Liver (tissue), 9 donors: ENCODE results near the gene EDC3. TPM values are rescaled to one million over a fixed set of nuclear protein-coding genes. Genes with fewer than 3 reads are reported as not detected.

Source experiments
- DNase-seq: peaks from one replicate; pipeline ENCODE4 v3.0.0-alpha.2; 2017; ENCODE audit warnings: low spot score
- H3K27ac ChIP-seq, 2 donors: one replicate each; pipeline ENCODE4 v1.7.0; 2013; ENCODE audit warnings: inconsistent platforms in 2 of 2, low read length in 2 of 2, control low read depth in 1 of 2, low read depth in 1 of 2, mild to moderate bottlenecking in 1 of 2
- H3K27me3 ChIP-seq, 4 donors: one replicate each; pipeline versions ENCODE4 v1.6.1 to v1.7.0; 2013; ENCODE audit warnings: low read length in 3 of 4, inconsistent platforms in 1 of 4, mild to moderate bottlenecking in 1 of 4, moderate library complexity in 1 of 4; ENCODE audit not compliant: control insufficient read depth in 4 of 4, insufficient read depth in 4 of 4
- H3K36me3 ChIP-seq, 4 donors: one replicate each; pipeline versions ENCODE4 v1.6.1 to v1.7.0; 2013; ENCODE audit warnings: low read length in 3 of 4, mild to moderate bottlenecking in 3 of 4, low read depth in 1 of 4, moderate library complexity in 1 of 4; ENCODE audit not compliant: control insufficient read depth in 4 of 4, insufficient read depth in 3 of 4
- H3K4me1 ChIP-seq, 4 donors: one replicate each; pipeline versions ENCODE4 v1.6.1 to v1.7.0; 2013; ENCODE audit warnings: low read length in 3 of 4, mild to moderate bottlenecking in 3 of 4, moderate library complexity in 1 of 4; ENCODE audit not compliant: control insufficient read depth in 4 of 4, insufficient read depth in 4 of 4
- H3K4me3 ChIP-seq, 3 donors: one replicate each; pipeline versions ENCODE4 v1.6.1 to v1.7.0; 2013; ENCODE audit warnings: low read length in 3 of 3, control low read depth in 1 of 3, low read depth in 1 of 3, mild to moderate bottlenecking in 1 of 3
- H3K9ac ChIP-seq, 2 donors: one replicate each; pipeline ENCODE4 v1.7.0; 2013; ENCODE audit warnings: low read length in 2 of 2, mild to moderate bottlenecking in 2 of 2, moderate library complexity in 2 of 2, control low read depth in 1 of 2, low read depth in 1 of 2
- H3K9me3 ChIP-seq, 4 donors: one replicate each; pipeline versions ENCODE4 v1.6.1 to v1.7.0; 2013; ENCODE audit warnings: low read length in 3 of 4; ENCODE audit not compliant: control insufficient read depth in 4 of 4
- CTCF ChIP-seq: fragments of 150-350 bp; IDR thresholded peaks from 2 replicates; pipeline ENCODE4 v1.5.1; 2017; ENCODE audit warnings: improper control_type of control experiment, low read depth, low read length; ENCODE audit not compliant: missing input control
- EGR1 ChIP-seq, 2 donors: IDR thresholded peaks; 2 replicates each; pipeline ENCODE4 v1.6.1; 2016 to 2018; ENCODE audit warnings: antibody characterized with exemption in 2 of 2, low read depth in 2 of 2
- FOXA1 ChIP-seq: IDR thresholded peaks from 2 replicates; pipeline ENCODE4 v1.6.1; 2016; ENCODE audit warnings: antibody characterized with exemption
- FOXA2 ChIP-seq: IDR thresholded peaks from 2 replicates; pipeline ENCODE4 v1.6.1; 2016; ENCODE audit warnings: antibody characterized with exemption
- GABPA ChIP-seq, 2 donors: IDR thresholded peaks in 1 of 2; conservative IDR thresholded peaks in 1 of 2; 2 replicates each; pipeline ENCODE4 v1.6.1; 2016; ENCODE audit warnings: antibody characterized with exemption in 2 of 2, mild to moderate bottlenecking in 1 of 2, moderate library complexity in 1 of 2
- HNF4A ChIP-seq, 2 donors: conservative IDR thresholded peaks; 2 replicates each; pipeline ENCODE4 v1.6.1; 2016; ENCODE audit warnings: antibody characterized with exemption in 2 of 2, mild to moderate bottlenecking in 2 of 2
- HNF4G ChIP-seq: IDR thresholded peaks from 2 replicates; pipeline ENCODE4 v1.6.1; 2016; ENCODE audit warnings: antibody characterized with exemption
- JUND ChIP-seq, 2 donors: IDR thresholded peaks; 2 replicates each; pipeline ENCODE4 v1.6.1; 2016; ENCODE audit warnings: antibody characterized with exemption in 2 of 2
- MAX ChIP-seq: IDR thresholded peaks from 2 replicates; pipeline ENCODE4 v1.6.1; 2016; ENCODE audit warnings: antibody characterized with exemption
- NR2F2 ChIP-seq: IDR thresholded peaks from 2 replicates; pipeline ENCODE4 v1.6.1; 2016; ENCODE audit warnings: antibody characterized with exemption
- RAD21 ChIP-seq, 2 donors: IDR thresholded peaks; 2 replicates each; pipeline ENCODE4 v1.6.1; 2016; ENCODE audit warnings: antibody characterized with exemption in 2 of 2, mild to moderate bottlenecking in 2 of 2
- RXRA ChIP-seq, 2 donors: IDR thresholded peaks; 2 replicates each; pipeline ENCODE4 v1.6.1; 2017 to 2018; ENCODE audit warnings: antibody characterized with exemption in 2 of 2, mild to moderate bottlenecking in 1 of 2
- SP1 ChIP-seq: IDR thresholded peaks from 2 replicates; pipeline ENCODE4 v1.6.1; 2018; ENCODE audit warnings: antibody characterized with exemption, mild to moderate bottlenecking
- TAF1 ChIP-seq: conservative IDR thresholded peaks from 2 replicates; pipeline ENCODE4 v1.6.1; 2016; ENCODE audit warnings: antibody characterized with exemption, mild to moderate bottlenecking
- YY1 ChIP-seq: IDR thresholded peaks from 2 replicates; pipeline ENCODE4 v1.6.1; 2016; ENCODE audit warnings: antibody characterized with exemption, mild to moderate bottlenecking
- ZBTB33 ChIP-seq: IDR thresholded peaks from 2 replicates; pipeline ENCODE4 v1.6.1; 2016; ENCODE audit warnings: antibody characterized with exemption
- WGBS: extraction: QIAGEN DNeasy Blood & Tissue Kit; methylation state at CpG from one replicate; pipeline ENCODE4 v1.1.7; 2013; 5-methylcytosine and 5-hydroxymethylcytosine counted together
- polyA plus RNA-seq, 2 donors: library from polyadenylated mRNA; stranded (reverse) in 1 of 2; unstranded in 1 of 2; fragments of 200-250 nt in 1 of 2; fragments of >200 nt in 1 of 2; fragmentation: Nextera tagmentation in 1 of 2; extraction: Ambion mirVana in 1 of 2; gene quantifications; one replicate each; pipeline versions ENCODE4 v1.2.1 to v1.2.3, GENCODE V29; 2013 to 2015
- total RNA-seq, 2 donors: library from RNA; depleted of rRNA; stranded (reverse); fragments of >200 nt; gene quantifications; one replicate each; pipeline ENCODE4 v1.2.3, GENCODE V29; 2014
- donor health status: healthy.
- donor health status: healthy.
- donor health status: healthy.
- donor health status: healthy.
- donor health status: healthy.

The EDC3 gene
- total and polyA plus RNA-seq, 4 donors: 5.8 to 9.5 (median 7.4) TPM

- peaks cover 0 to 18% (median 13%) of the 10 kb centered on the region in 4 donors for H3K36me3 ChIP-seq
- H3K27me3 ChIP-seq: no peaks in the 10 kb centered on the region
- no peak overlapping the region for H3K27ac ChIP-seq
- peaks cover 0 to 20% (median 11%) of the 10 kb centered on the region in 4 donors for H3K4me1 ChIP-seq
- no peak for DNase-seq
- no peaks in the 10 kb centered on the region for H3K9me3 ChIP-seq
- TF ChIP-seq FOXA1 (no peak), GABPA (IDR thresholded peaks at IDR 0.05 in 1 of 2, conservative IDR thresholded peaks at IDR 0.05 in 1 of 2) (no peak), CTCF (no peak), FOXA2 (no peak), HNF4A (conservative IDR thresholded peaks at IDR 0.05) (no peak), HNF4G (no peak), RAD21 (IDR thresholded peaks at IDR 0.05) (no peak), NR2F2 (no peak), RXRA (IDR thresholded peaks at IDR 0.05) (no peak), SP1 (no peak), EGR1 (IDR thresholded peaks at IDR 0.05; ENCODE audit: low read depth in 2 of 2) (no peak), ZBTB33 (no peak), TAF1 (no peak), YY1 (no peak), MAX (no peak), JUND (IDR thresholded peaks at IDR 0.05) (no peak)
- no peak overlapping the region for H3K4me3 ChIP-seq
- H3K9ac ChIP-seq: no peak overlapping the region
- 97% methylated on average over 5 of the region's 5 CpGs for WGBS
Measured at GRCh38 chr15:74595271-74595670, 100.6 kb downstream of the EDC3 start.

- TF ChIP-seq ZBTB33 (no peak), HNF4G (no peak), GABPA (IDR thresholded peaks at IDR 0.05 in 1 of 2, conservative IDR thresholded peaks at IDR 0.05 in 1 of 2) (no peak), CTCF (no peak), HNF4A (conservative IDR thresholded peaks at IDR 0.05) (no peak)
- H3K9me3 ChIP-seq: no peaks in the 10 kb centered on the region
- H3K36me3 ChIP-seq: peaks cover 0 to 25% (median 17%) of the 10 kb centered on the region in 4 donors
- no peak overlapping the region for H3K4me3 ChIP-seq
- H3K9ac ChIP-seq: no peak overlapping the region
- WGBS: 97% methylated on average over 4 of the region's 4 CpGs
- peaks cover 0 to 16% (median 10%) of the 10 kb centered on the region in 4 donors for H3K4me1 ChIP-seq
- H3K27ac ChIP-seq: no peak overlapping the region
- DNase-seq: no peak
- no peaks in the 10 kb centered on the region for H3K27me3 ChIP-seq
Measured at GRCh38 chr15:74594455-74594854, 101.4 kb downstream of the EDC3 start.
